SK-N-SH (cell line): ENCODE data around the gene SHMT2. TPM values are rescaled to one million over a fixed set of nuclear protein-coding genes. Genes with fewer than 3 reads are reported as not detected.

Source experiments
- CTCF ChIA-PET: fragments of 300-600, 350-600 bp; formaldehyde crosslinking; extraction: SDS; loops from one replicate; lab custom pipeline; 2021; lab: Yijun Ruan, JAX
- POLR2A ChIA-PET: fragments of 350-600 bp; sonication (Branson Sonifier 250); formaldehyde crosslinking; extraction: SDS; loops from one replicate; lab custom pipeline; 2020; ENCODE audit warnings: antibody characterized with exemption, inconsistent platforms; lab: Yijun Ruan, JAX
- DNase-seq: peaks from one replicate; pipeline ENCODE4 v3.0.0; 2012
- H2AFZ ChIP-seq: fragments of 200-600 bp; sonication (generic); 2 replicates; pipeline ENCODE4 v1.8.1; 2016; ENCODE audit warnings: antibody characterized with exemption, mild to moderate bottlenecking, low read depth
- H3F3A ChIP-seq: fragments of 200-600 bp; sonication (generic); replicated peaks from 2 replicates; pipeline ENCODE3; 2016; ENCODE audit warnings: antibody characterized with exemption, mild to moderate bottlenecking; ENCODE audit not compliant: insufficient read depth
- H3K27ac ChIP-seq, 2 experiments: fragments of 200-500 bp in 1 of 2; fragments of 200-600 bp in 1 of 2; sonication (Bioruptor generic) in 1 of 2; sonication (generic), shearing (Covaris generic) in 1 of 2; 2 replicates each; pipeline versions ENCODE4 v1.5.1 to v1.6.1; 2014 to 2016; ENCODE audit warnings: low read depth in 2 of 2, inconsistent platforms in 1 of 2, low read length in 1 of 2, mild to moderate bottlenecking in 1 of 2, mixed read lengths in 1 of 2
- H3K27me3 ChIP-seq: fragments of 200-600 bp; sonication (generic), shearing (Covaris generic); 2 replicates; pipeline ENCODE4 v1.6.1; 2016; ENCODE audit warnings: mixed run types; ENCODE audit not compliant: insufficient read depth
- H3K36me3 ChIP-seq, 2 experiments: fragments of 200-500 bp in 1 of 2; fragments of 200-600 bp in 1 of 2; sonication (Bioruptor generic) in 1 of 2; sonication (generic) in 1 of 2; replicated peaks in 1 of 2; 2 replicates each; pipeline versions ENCODE3 to v1.5.1; 2014 to 2016; ENCODE audit warnings: low read length in 1 of 2, mild to moderate bottlenecking in 1 of 2; ENCODE audit not compliant: insufficient read depth in 2 of 2, control insufficient read depth in 1 of 2
- H3K4me1 ChIP-seq, 2 experiments: fragments of 200-500 bp in 1 of 2; fragments of 200-600 bp in 1 of 2; sonication (Bioruptor generic) in 1 of 2; sonication (generic), shearing (Covaris generic) in 1 of 2; 2 replicates each; pipeline versions ENCODE4 v1.5.1 to v1.6.1; 2014 to 2016; ENCODE audit warnings: low read depth in 1 of 2, low read length in 1 of 2, mixed run types in 1 of 2; ENCODE audit not compliant: insufficient read depth in 2 of 2, control insufficient read depth in 1 of 2
- H3K4me2 ChIP-seq: fragments of 200-600 bp; sonication (generic), shearing (Covaris generic); 2 replicates; pipeline ENCODE4 v1.6.1; 2017; ENCODE audit warnings: mixed run types
- H3K4me3 ChIP-seq, 2 experiments: fragments of 200-500 bp in 1 of 2; fragments of 200-600 bp in 1 of 2; sonication (Bioruptor generic) in 1 of 2; sonication (generic), shearing (Covaris generic) in 1 of 2; 2 replicates each; pipeline versions ENCODE4 v1.5.1 to v1.8.1; 2014 to 2016; ENCODE audit warnings: low read depth in 2 of 2, inconsistent platforms in 1 of 2, low read length in 1 of 2, mild to moderate bottlenecking in 1 of 2, mixed read lengths in 1 of 2, moderate library complexity in 1 of 2
- H3K79me2 ChIP-seq: fragments of 200-600 bp; sonication (generic); 2 replicates; pipeline ENCODE4 v1.8.1; 2017; ENCODE audit warnings: mild to moderate bottlenecking; ENCODE audit not compliant: insufficient read depth
- H3K9ac ChIP-seq: fragments of 200-600 bp; sonication (generic); 2 replicates; pipeline ENCODE4 v1.6.1; 2017; ENCODE audit warnings: mixed run types
- H3K9me2 ChIP-seq: fragments of 200-600 bp; sonication (generic); 2 replicates; pipeline ENCODE4 v1.6.1; 2017; ENCODE audit warnings: mixed run types
- H3K9me3 ChIP-seq: fragments of 200-600 bp; sonication (generic); 2 replicates; pipeline ENCODE4 v1.6.1; 2017; ENCODE audit warnings: mixed run types, mild to moderate bottlenecking, moderate library complexity
- H4K20me1 ChIP-seq: fragments of 200-600 bp; sonication (generic); 2 replicates; pipeline ENCODE4 v1.6.1; 2017; ENCODE audit warnings: mild to moderate bottlenecking, mixed run types; ENCODE audit not compliant: insufficient read depth
- CHD2 ChIP-seq: fragments of 150-350 bp; IDR thresholded peaks from 2 replicates; pipeline ENCODE4 v1.6.1; 2018; ENCODE audit warnings: low read length; ENCODE audit not compliant: partially characterized antibody
- GABPA ChIP-seq: IDR thresholded peaks from 2 replicates; pipeline ENCODE4 v1.4.0; 2012; ENCODE audit warnings: low read depth, mild to moderate bottlenecking
- NRF1 ChIP-seq: IDR thresholded peaks from 2 replicates; pipeline ENCODE4 v1.6.1; 2012; ENCODE audit warnings: low read depth, mild to moderate bottlenecking, low read length
- SMC3 ChIP-seq: IDR thresholded peaks from 2 replicates; pipeline ENCODE4 v1.6.1; 2012; ENCODE audit warnings: low read depth, low read length, improper control_type of control experiment
- WGBS: methylation state at CpG from one replicate; pipeline ENCODE4 v1.1.6; 2017; ENCODE audit warnings: low lambda C conversion rate; 5-methylcytosine and 5-hydroxymethylcytosine counted together
- polyA plus RNA-seq, 3 experiments: library from polyadenylated mRNA; depleted of rRNA; stranded (reverse); fragments of >200 nt; gene quantifications; 2 replicates each; pipeline ENCODE4 v1.2.3, GENCODE V29; 2012
- TF ChIP-seq, protein P1 (sequence below): IDR thresholded peaks from 2 replicates; pipeline ENCODE4 v1.4.0; 2012; ENCODE audit warnings: low read depth, borderline replicate concordance

Gene SHMT2
- polyA plus RNA-seq, 1 of the 3 experiments (the other 2 are of a cell fraction) = 204 TPM

DNA sequence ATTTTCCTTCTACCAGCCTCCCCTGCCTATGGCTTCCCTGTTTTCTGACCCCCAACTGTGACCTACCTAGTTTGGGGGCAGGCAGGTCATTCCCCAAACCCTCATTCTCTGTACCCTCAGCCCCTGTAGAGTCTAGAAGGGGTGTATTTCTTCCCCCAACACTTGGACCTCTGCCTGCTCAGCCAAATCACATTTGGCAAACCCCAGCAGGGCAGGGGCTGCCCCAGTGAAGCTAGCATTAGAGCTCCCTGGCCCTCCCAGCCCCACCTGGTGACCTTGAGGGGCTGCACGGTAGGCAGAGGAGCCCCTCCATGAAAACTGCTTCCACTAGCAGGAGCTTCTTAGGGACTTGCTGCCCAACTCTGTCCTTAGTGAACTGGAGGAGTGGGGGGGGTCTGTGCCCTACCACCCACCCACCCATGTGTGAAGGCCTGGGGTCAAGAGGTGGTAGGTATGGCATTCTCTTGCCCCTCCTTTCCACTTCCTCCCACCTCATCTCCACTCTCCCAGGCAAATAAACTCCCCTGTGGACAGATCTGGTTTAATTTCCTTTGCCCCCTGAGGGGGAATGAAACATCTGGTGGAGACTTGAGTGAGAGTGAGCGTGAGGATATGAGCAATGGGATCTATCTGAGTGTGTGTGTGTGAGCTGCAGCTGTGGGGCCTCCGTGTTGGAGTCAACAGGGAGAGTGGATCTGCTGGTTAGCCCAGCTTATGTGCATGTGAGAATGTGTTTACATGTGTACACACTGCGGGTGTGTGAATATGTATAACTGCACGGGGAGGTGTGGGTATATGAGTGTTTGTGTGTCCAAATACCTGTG, 11.3 kb upstream of the SHMT2 start:
- POLR2A ChIA-PET = interaction anchor here (1.1 kb wide), 1 partner anchor 11 kb away, joined by 3 read pairs; the partner anchor contains the start of gene SHMT2
- Histone ChIP-seq H3K4me3 (no peak overlapping the region), H3K27ac (no peak overlapping the region), H3K79me2 (no peaks in the 10 kb centered on the region), H3K36me3 (no peaks in the 10 kb centered on the region), H3K27me3 (peaks cover 50% of the 10 kb centered on the region), H3K9me3 (no peaks in the 10 kb centered on the region)
- CTCF ChIA-PET = interaction anchor here (1.0 to 15.9 kb wide), 4 partner anchors 10 to 241 kb away, joined by 4 to 937 read pairs (median 21); partner anchors contain the start of genes GLI1, SHMT2 and STAC3
- TF ChIP-seq, protein P1, sequence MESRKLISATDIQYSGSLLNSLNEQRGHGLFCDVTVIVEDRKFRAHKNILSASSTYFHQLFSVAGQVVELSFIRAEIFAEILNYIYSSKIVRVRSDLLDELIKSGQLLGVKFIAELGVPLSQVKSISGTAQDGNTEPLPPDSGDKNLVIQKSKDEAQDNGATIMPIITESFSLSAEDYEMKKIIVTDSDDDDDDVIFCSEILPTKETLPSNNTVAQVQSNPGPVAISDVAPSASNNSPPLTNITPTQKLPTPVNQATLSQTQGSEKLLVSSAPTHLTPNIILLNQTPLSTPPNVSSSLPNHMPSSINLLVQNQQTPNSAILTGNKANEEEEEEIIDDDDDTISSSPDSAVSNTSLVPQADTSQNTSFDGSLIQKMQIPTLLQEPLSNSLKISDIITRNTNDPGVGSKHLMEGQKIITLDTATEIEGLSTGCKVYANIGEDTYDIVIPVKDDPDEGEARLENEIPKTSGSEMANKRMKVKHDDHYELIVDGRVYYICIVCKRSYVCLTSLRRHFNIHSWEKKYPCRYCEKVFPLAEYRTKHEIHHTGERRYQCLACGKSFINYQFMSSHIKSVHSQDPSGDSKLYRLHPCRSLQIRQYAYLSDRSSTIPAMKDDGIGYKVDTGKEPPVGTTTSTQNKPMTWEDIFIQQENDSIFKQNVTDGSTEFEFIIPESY = no peak
- TF ChIP-seq GABPA = no peak
- TF ChIP-seq CHD2 = no peak
- TF ChIP-seq, all 33 proteins: peak for 0
- no peak overlapping the region for H3K4me2 ChIP-seq
- WGBS = 85% methylated on average over 5 of the region's 5 CpGs
- H3F3A ChIP-seq = peaks cover 9% of the 10 kb centered on the region
- no peak overlapping the region for H2AFZ ChIP-seq
- H3K9me2 ChIP-seq = no peaks in the 10 kb centered on the region
- H3K9ac ChIP-seq = no peak overlapping the region
- H4K20me1 ChIP-seq = 0 out of 2 replicates have a peak, but pooled peaks cover 6% of the 10 kb centered on the region
- DNase-seq = peak; percentile 50
- peaks cover 0 to 29% of the 10 kb centered on the region in 2 experiments; a peak in 1 of 4 replicates for H3K4me1 ChIP-seq

DNA sequence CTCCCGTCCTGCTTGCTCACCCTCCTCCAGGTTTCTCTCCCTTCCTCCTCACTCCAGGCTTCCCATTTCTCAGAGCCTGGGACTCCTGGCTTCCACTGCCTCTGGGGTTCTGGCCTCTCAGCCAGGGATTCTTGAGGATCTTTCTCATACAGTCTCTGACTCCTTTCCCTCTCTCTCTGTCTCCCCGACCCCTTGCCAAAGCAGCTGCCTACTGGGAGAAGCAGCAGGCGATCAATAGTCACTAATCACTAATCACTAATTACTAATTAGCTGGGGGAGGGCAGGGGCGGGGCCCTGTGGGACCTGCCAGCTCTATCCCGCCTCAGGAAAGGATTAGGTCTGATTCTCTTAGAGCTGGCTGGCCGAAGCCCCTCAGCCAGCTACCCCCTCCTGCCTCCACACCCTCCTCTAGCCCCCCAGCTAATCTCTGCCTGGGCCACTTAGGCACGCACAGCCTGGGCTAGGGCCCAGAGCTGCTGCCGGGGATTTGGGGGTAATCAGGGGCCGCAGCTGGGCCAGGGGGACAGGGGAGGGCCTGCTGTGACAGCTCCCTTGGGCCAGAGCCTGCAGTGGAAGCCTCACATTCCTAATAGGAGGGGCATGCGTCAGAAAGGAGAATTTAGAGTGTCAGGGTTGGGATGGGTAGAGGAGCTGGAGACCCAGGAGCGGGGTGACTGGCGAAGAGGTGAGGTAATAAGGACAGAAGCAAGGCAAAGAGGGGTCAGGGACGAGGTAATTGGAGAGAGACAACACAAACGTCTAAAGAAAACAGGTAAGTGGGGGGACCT, 10.1 kb upstream of the SHMT2 start:
- Histone ChIP-seq H3F3A (no peaks in the 10 kb centered on the region), H3K27ac (no peak overlapping the region), H3K27me3 (peaks cover 50% of the 10 kb centered on the region)
- no peak for DNase-seq
- TF ChIP-seq NRF1 (no peak), GABPA (no peak), SMC3 (no peak)
- TF ChIP-seq, all 33 proteins: peak for 0
- Histone ChIP-seq H2AFZ (no peak overlapping the region), H3K4me3 (no peak overlapping the region), H3K9ac (no peak overlapping the region), H4K20me1 (0 out of 2 replicates have a peak, but pooled peaks cover 6% of the 10 kb centered on the region), H3K4me1 (peaks cover 0 to 21% of the 10 kb centered on the region in 2 experiments; a peak in 1 of 4 replicates), H3K9me3 (no peaks in the 10 kb centered on the region), H3K79me2 (no peaks in the 10 kb centered on the region), H3K36me3 (no peaks in the 10 kb centered on the region), H3K9me2 (no peaks in the 10 kb centered on the region), H3K4me2 (no peak overlapping the region)
- WGBS = 71% methylated on average over 14 of the region's 14 CpGs
- CTCF ChIA-PET = interaction anchor here (0.7 to 15.9 kb wide), 4 partner anchors 19 to 414 kb away, joined by 3 to 937 read pairs (median 3); partner anchors contain the start of genes B4GALNT1, SHMT2 and STAC3
- POLR2A ChIA-PET = interaction anchor here (1.4 to 1.6 kb wide), 2 partner anchors 11 to 20 kb away, joined by 3 to 9 read pairs; partner anchors contain the start of gene SHMT2
